ENCODE data around the gene RGS3.

GRCh38 chr9:113566712-113567071 lies 103.2 kb downstream of the RGS3 start:
- TF ChIP-seq CTCF (conservative IDR thresholded peaks at IDR 0.05; ENCODE audit: low read length) (no peak), EZH2phosphoT487 (IDR thresholded peaks at IDR 0.05; ENCODE audit: borderline replicate concordance, low read depth, low read length) (no peak)
